ENCODE data around the gene GRIN2A. TPM values are rescaled to one million over a fixed set of nuclear protein-coding genes. Genes with fewer than 3 reads are reported as not detected.

The GRIN2A gene
- total and polyA plus RNA-seq, 2 donors (not counting 3 experiments of a cell fraction or from before 2014, with no cell fraction given) = not detected

GRCh38 chr16:9911231-9911630, 271.0 kb downstream of the GRIN2A start:
- intact Hi-C loops (cut with micrococcal nuclease) = no loop called here
- FAIRE-seq = no peak
- POLR2A ChIA-PET = no interaction called here

More at GRCh38 chr16:9911231-9911630, 271.0 kb downstream of the GRIN2A start:
- Histone ChIP-seq H3K36me3 (ENCODE audit: control insufficient read depth in 2 of 2, extremely low read depth in 1 of 2, insufficient read depth in 2 of 2, low read length in 2 of 2) (no peaks in the 10 kb centered on the region), H3K27me3 (ENCODE audit: control insufficient read depth in 2 of 2, insufficient read depth in 2 of 2, low read length in 2 of 2) (no peaks in the 10 kb centered on the region), H3K27ac (ENCODE audit: insufficient read depth, low read depth, low read length) (no peak overlapping the region), H3K9me3 (replicated peaks; ENCODE audit: control insufficient read depth, insufficient read depth, low read length) (no peaks in the 10 kb centered on the region), H3K4me3 (replicated peaks in 1 of 3; ENCODE audit: insufficient read depth in 1 of 3, low read depth in 1 of 3, low read length in 3 of 3) (no peak overlapping the region), H3K9me1 (replicated peaks; ENCODE audit: control insufficient read depth, extremely low read depth, insufficient read depth, low read length) (no peaks in the 10 kb centered on the region), H4K20me1 (replicated peaks; ENCODE audit: control insufficient read depth, extremely low read depth, insufficient read depth, low read length) (no peaks in the 10 kb centered on the region), H3K9ac (replicated peaks; ENCODE audit: extremely low read depth, insufficient read depth, low read length) (no peak overlapping the region), H3K4me2 (ENCODE audit: insufficient read depth, low read length) (no peak overlapping the region), H3K79me2 (ENCODE audit: control insufficient read depth, insufficient read depth, low read length) (no peaks in the 10 kb centered on the region), H2AFZ (ENCODE audit: low read depth, low read length) (no peak overlapping the region), H3K4me1 (ENCODE audit: control insufficient read depth, extremely low read depth, insufficient read depth, low read length) (no peaks in the 10 kb centered on the region)
- BruUV-seq (replicated peaks) = no TSS peak
- CTCF ChIA-PET = no interaction called here
- dilution Hi-C loops (cut with MboI; ENCODE audit: extremely low pct_ligation_motif_present, low sequenced_read_pairs) = no loop called here
- TF ChIP-seq POLR2AphosphoS5 (IDR thresholded peaks at IDR 0.05; ENCODE audit: insufficient read depth, low read depth, low read length) (no peak), EZH2 (IDR thresholded peaks at IDR 0.05; ENCODE audit: borderline replicate concordance, low read depth, low read length, severe bottlenecking) (no peak), FOS (IDR thresholded peaks at IDR 0.05; ENCODE audit: borderline replicate concordance, insufficient read depth, low read length) (no peak), GATA2 (IDR thresholded peaks at IDR 0.05; ENCODE audit: insufficient read depth, insufficient read length, low read depth, low read length) (no peak), POLR2A (IDR thresholded peaks at IDR 0.05; ENCODE audit: low read depth, low read length) (no peak), MAX (IDR thresholded peaks at IDR 0.05; ENCODE audit: insufficient read depth, insufficient read length) (no peak), MYC (IDR thresholded peaks at IDR 0.05; ENCODE audit: low read depth, low read length) (no peak), CTCF (IDR thresholded peaks at IDR 0.05; ENCODE audit: extremely low read depth in 1 of 2, insufficient read depth in 1 of 2, low read depth in 1 of 2, low read length in 2 of 2) (no peak), JUN (IDR thresholded peaks at IDR 0.05; ENCODE audit: borderline replicate concordance, insufficient read depth, insufficient read length, low read depth) (no peak)
- no peak for DNase-seq (ENCODE audit: low read depth, low spot score)
